Mammary epithelial cell (primary cell): ENCODE data around the gene ADAM22.

ENCODE experiments used
- EZH2 ChIP-seq: IDR thresholded peaks from 2 replicates; pipeline ENCODE4 v1.6.1; 2012; ENCODE audit warnings: low read length, inconsistent platforms, borderline replicate concordance
- TF ChIP-seq, protein P1 (sequence below), 2 donors: IDR thresholded peaks in 1 of 2; conservative IDR thresholded peaks in 1 of 2; 2 replicates each; pipeline ENCODE4 v1.5.1; 2011 to 2012; ENCODE audit warnings: inconsistent platforms in 2 of 2, low read length in 2 of 2, mild to moderate bottlenecking in 2 of 2, control low read depth in 1 of 2, low read depth in 1 of 2; ENCODE audit not compliant: insufficient read depth in 1 of 2; ENCODE audit errors: extremely low read depth in 1 of 2

DNA sequence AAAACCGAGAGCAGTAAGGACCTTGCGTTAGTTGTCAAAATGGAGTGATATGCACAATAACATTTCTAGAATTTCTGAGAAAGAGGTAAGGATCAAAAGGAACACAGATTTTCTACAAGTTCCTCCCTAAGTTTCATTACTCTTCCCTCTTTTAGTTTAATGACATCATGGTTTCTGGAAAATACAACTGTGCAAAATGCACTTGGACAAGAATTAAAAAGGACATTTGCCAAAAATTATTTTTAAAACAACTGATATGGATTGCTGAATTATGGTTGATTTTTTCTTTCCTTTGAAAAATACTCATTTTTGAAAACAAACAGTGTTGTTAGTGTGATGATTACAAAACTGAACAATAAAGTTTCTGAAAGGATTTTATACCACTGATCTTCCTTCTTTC, 233.7 kb downstream of the ADAM22 start:
- TF ChIP-seq, protein P1, sequence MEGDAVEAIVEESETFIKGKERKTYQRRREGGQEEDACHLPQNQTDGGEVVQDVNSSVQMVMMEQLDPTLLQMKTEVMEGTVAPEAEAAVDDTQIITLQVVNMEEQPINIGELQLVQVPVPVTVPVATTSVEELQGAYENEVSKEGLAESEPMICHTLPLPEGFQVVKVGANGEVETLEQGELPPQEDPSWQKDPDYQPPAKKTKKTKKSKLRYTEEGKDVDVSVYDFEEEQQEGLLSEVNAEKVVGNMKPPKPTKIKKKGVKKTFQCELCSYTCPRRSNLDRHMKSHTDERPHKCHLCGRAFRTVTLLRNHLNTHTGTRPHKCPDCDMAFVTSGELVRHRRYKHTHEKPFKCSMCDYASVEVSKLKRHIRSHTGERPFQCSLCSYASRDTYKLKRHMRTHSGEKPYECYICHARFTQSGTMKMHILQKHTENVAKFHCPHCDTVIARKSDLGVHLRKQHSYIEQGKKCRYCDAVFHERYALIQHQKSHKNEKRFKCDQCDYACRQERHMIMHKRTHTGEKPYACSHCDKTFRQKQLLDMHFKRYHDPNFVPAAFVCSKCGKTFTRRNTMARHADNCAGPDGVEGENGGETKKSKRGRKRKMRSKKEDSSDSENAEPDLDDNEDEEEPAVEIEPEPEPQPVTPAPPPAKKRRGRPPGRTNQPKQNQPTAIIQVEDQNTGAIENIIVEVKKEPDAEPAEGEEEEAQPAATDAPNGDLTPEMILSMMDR (conservative IDR thresholded peaks at IDR 0.05 in 1 of 2, IDR thresholded peaks at IDR 0.05 in 1 of 2; ENCODE audit: extremely low read depth in 1 of 2, insufficient read depth in 1 of 2, low read depth in 1 of 2, low read length in 2 of 2): no peak
- no peak for TF ChIP-seq EZH2
